ENCODE measurements around the gene PAPPA. TPM values are rescaled to one million over a fixed set of nuclear protein-coding genes. Genes with fewer than 3 reads are reported as not detected.

Gene PAPPA
- total RNA-seq, 1 donor from 2014 or later, result 0.15 TPM

- Histone ChIP-seq H3K4me3 (no peak overlapping the region), H3K9ac (no peak overlapping the region), H3K79me2 (ENCODE audit: low read depth) (no peaks in the 10 kb centered on the region), H4K20me1 (ENCODE audit: low read depth) (no peaks in the 10 kb centered on the region), H3K36me3 (no peaks in the 10 kb centered on the region), H3F3A (ENCODE audit: low read depth) (no peaks in the 10 kb centered on the region), H3K27me3 (no peaks in the 10 kb centered on the region), H3K4me2 (no peak overlapping the region), H3K9me3 (ENCODE audit: low read depth) (no peaks in the 10 kb centered on the region), H3K27ac (no peak overlapping the region), H3K4me1 (no peaks in the 10 kb centered on the region), H2AFZ (replicated peaks) (no peak overlapping the region)
- Mint-ChIP-seq H3K36me3 (peaks cover 6% of the 10 kb centered on the region), H3K9me3 (no peaks in the 10 kb centered on the region), H3K4me3 (no peak overlapping the region), H3K4me1 (no peaks in the 10 kb centered on the region), H3K27ac (no peak overlapping the region), H3K27me3 (ENCODE audit: insufficient read depth, low read depth) (peaks cover 2% of the 10 kb centered on the region)
- TF ChIP-seq, protein P1, sequence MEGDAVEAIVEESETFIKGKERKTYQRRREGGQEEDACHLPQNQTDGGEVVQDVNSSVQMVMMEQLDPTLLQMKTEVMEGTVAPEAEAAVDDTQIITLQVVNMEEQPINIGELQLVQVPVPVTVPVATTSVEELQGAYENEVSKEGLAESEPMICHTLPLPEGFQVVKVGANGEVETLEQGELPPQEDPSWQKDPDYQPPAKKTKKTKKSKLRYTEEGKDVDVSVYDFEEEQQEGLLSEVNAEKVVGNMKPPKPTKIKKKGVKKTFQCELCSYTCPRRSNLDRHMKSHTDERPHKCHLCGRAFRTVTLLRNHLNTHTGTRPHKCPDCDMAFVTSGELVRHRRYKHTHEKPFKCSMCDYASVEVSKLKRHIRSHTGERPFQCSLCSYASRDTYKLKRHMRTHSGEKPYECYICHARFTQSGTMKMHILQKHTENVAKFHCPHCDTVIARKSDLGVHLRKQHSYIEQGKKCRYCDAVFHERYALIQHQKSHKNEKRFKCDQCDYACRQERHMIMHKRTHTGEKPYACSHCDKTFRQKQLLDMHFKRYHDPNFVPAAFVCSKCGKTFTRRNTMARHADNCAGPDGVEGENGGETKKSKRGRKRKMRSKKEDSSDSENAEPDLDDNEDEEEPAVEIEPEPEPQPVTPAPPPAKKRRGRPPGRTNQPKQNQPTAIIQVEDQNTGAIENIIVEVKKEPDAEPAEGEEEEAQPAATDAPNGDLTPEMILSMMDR (IDR thresholded peaks at IDR 0.05), result no peak
- no peak for TF ChIP-seq EZH2 (IDR thresholded peaks at IDR 0.05)
- TF ChIP-seq EZH2phosphoT487 (IDR thresholded peaks at IDR 0.05), result no peak
- no peak for DNase-seq (ENCODE audit: low spot score)
Measured at GRCh38 chr9:116207371-116208111, 54.0 kb downstream of the PAPPA start.

GRCh38 chr9:116208417-116209232, 55.0 kb downstream of the PAPPA start:
- no peaks in the 10 kb centered on the region for H3K79me2 ChIP-seq (ENCODE audit: low read depth)
- no peak overlapping the region for H3K27ac ChIP-seq
- no peaks in the 10 kb centered on the region for H3K9me3 ChIP-seq (ENCODE audit: low read depth)
- no peaks in the 10 kb centered on the region for H3F3A ChIP-seq (ENCODE audit: low read depth)
- H3K27me3 ChIP-seq, result no peaks in the 10 kb centered on the region
- Mint-ChIP-seq H3K27ac (no peak overlapping the region), H3K4me3 (no peak overlapping the region), H3K4me1 (no peaks in the 10 kb centered on the region), H3K36me3 (peaks cover 6% of the 10 kb centered on the region), H3K27me3 (ENCODE audit: insufficient read depth, low read depth) (peaks cover 2% of the 10 kb centered on the region), H3K9me3 (no peaks in the 10 kb centered on the region)
- no peak for TF ChIP-seq EZH2phosphoT487 (IDR thresholded peaks at IDR 0.05)
- TF ChIP-seq, protein P1 (IDR thresholded peaks at IDR 0.05), result no peak
- H4K20me1 ChIP-seq (ENCODE audit: low read depth), result no peaks in the 10 kb centered on the region
- H3K36me3 ChIP-seq, result no peaks in the 10 kb centered on the region
- H2AFZ ChIP-seq (replicated peaks), result no peak overlapping the region
- H3K9ac ChIP-seq, result no peak overlapping the region
- no peak overlapping the region for H3K4me2 ChIP-seq
- DNase-seq (ENCODE audit: low spot score), result no peak
- no peak overlapping the region for H3K4me3 ChIP-seq
- no peaks in the 10 kb centered on the region for H3K4me1 ChIP-seq

- Mint-ChIP-seq H3K4me3 (no peak overlapping the region), H3K36me3 (peaks cover 6% of the 10 kb centered on the region), H3K27ac (no peak overlapping the region), H3K27me3 (ENCODE audit: insufficient read depth, low read depth) (peaks cover 2% of the 10 kb centered on the region), H3K4me1 (no peaks in the 10 kb centered on the region), H3K9me3 (no peaks in the 10 kb centered on the region)
- no peak overlapping the region for H3K9ac ChIP-seq
- H3K4me1 ChIP-seq, result no peaks in the 10 kb centered on the region
- H3F3A ChIP-seq (ENCODE audit: low read depth), result no peaks in the 10 kb centered on the region
- H3K4me2 ChIP-seq, result no peak overlapping the region
- no peak overlapping the region for H2AFZ ChIP-seq (replicated peaks)
- no peaks in the 10 kb centered on the region for H3K79me2 ChIP-seq (ENCODE audit: low read depth)
- TF ChIP-seq EZH2phosphoT487 (IDR thresholded peaks at IDR 0.05) (no peak), EZH2 (IDR thresholded peaks at IDR 0.05) (no peak)
- TF ChIP-seq, protein P1 (IDR thresholded peaks at IDR 0.05), result no peak
- DNase-seq (ENCODE audit: low spot score), result no peak
- H4K20me1 ChIP-seq (ENCODE audit: low read depth), result no peaks in the 10 kb centered on the region
- H3K4me3 ChIP-seq, result no peak overlapping the region
- H3K9me3 ChIP-seq (ENCODE audit: low read depth), result no peaks in the 10 kb centered on the region
- no peaks in the 10 kb centered on the region for H3K27me3 ChIP-seq
- no peak overlapping the region for H3K27ac ChIP-seq
- no peaks in the 10 kb centered on the region for H3K36me3 ChIP-seq
Measured at GRCh38 chr9:116209414-116210116, 56.0 kb downstream of the PAPPA start.

All from neural progenitor cell (in vitro differentiated cells).